Measurements from ENCODE around the gene CACNA1B. TPM values are rescaled to one million over a fixed set of nuclear protein-coding genes. Genes with fewer than 3 reads are reported as not detected.

CACNA1B gene
- total and polyA plus RNA-seq, 9 donors: 0.01 to 3.8 (median 0.16) TPM; not detected in 1

DNA sequence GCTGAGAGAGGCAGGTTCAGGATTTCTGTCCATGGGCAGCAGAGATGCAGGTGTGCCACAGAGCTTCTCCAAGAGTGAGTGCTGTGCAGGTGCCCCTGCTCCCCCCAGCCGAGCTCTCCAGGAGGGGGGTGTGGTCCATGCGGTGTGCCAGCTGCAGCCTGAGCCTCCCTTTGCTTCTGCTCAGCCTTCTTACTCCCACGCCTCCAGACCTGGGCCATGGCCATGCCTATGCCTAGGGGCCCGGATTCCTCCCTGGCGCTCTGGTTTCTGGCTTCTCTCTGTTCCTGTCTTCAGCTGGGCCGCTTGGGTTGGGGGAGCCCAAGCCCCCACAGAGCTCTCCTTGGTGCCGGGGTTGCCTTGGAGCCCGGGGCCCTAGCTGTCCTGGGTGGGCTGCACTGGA is 133.3 kb downstream of the CACNA1B start:
- no peak for TF ChIP-seq EP300 (IDR thresholded peaks at IDR 0.05)
- TF ChIP-seq, protein P1, sequence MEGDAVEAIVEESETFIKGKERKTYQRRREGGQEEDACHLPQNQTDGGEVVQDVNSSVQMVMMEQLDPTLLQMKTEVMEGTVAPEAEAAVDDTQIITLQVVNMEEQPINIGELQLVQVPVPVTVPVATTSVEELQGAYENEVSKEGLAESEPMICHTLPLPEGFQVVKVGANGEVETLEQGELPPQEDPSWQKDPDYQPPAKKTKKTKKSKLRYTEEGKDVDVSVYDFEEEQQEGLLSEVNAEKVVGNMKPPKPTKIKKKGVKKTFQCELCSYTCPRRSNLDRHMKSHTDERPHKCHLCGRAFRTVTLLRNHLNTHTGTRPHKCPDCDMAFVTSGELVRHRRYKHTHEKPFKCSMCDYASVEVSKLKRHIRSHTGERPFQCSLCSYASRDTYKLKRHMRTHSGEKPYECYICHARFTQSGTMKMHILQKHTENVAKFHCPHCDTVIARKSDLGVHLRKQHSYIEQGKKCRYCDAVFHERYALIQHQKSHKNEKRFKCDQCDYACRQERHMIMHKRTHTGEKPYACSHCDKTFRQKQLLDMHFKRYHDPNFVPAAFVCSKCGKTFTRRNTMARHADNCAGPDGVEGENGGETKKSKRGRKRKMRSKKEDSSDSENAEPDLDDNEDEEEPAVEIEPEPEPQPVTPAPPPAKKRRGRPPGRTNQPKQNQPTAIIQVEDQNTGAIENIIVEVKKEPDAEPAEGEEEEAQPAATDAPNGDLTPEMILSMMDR (IDR thresholded peaks at IDR 0.05): no peak
- Histone ChIP-seq H3K9me3 (no peaks in the 10 kb centered on the region), H3K27ac (no peak overlapping the region), H3K4me3 (no peak overlapping the region), H3K4me1 (ENCODE audit: insufficient read depth) (no peaks in the 10 kb centered on the region), H3K27me3 (no peaks in the 10 kb centered on the region), H3K36me3 (no peaks in the 10 kb centered on the region)
- peak in 1 of 5 donors; percentile 15 for DNase-seq
- intact Hi-C loops (cut with DNase I): no loop called here
- WGBS, 3 donors: 48 to 71% (median 51%) methylated on average over 8 of the region's 8 CpGs

DNA sequence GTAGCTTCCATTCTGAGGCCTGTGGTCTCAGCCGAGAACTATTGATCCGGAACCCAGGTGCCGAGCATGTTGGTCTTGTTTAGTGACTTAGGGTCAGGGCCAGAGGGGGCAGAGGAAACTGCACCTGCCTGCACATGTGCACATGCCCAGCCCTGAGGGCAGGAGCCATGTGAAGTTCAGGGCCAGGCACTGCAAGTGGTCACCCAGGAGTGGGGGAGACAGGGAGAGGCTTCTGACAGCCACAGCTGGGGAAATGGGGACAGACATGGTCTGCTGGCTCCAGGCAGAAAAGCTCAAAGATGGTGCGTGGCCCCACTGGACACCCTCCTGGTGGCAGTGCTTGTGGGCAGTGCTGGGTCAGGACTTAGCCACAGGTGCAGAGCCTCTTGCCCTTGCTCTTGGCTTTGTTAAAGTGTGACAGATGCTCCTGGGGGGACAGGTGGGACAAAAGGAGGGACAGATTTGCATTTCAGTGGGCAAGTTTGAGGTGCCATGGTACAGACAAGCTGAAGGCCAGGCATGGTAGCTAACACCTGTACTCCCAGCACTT is 134.4 kb downstream of the CACNA1B start:
- Histone ChIP-seq H3K36me3 (no peaks in the 10 kb centered on the region), H3K4me1 (ENCODE audit: insufficient read depth) (no peaks in the 10 kb centered on the region), H3K9me3 (no peaks in the 10 kb centered on the region), H3K27ac (no peak overlapping the region), H3K4me3 (no peak overlapping the region), H3K27me3 (no peaks in the 10 kb centered on the region)
- WGBS, 3 donors: 81 to 92% (median 85%) methylated on average over 4 of the region's 4 CpGs
- no peak for TF ChIP-seq EP300 (IDR thresholded peaks at IDR 0.05)
- TF ChIP-seq, protein P1 (IDR thresholded peaks at IDR 0.05): no peak
- TF ChIP-seq POLR2A (IDR thresholded peaks at IDR 0.05): no peak
- no peak for DNase-seq
- intact Hi-C loops (cut with DNase I): no loop called here

DNA sequence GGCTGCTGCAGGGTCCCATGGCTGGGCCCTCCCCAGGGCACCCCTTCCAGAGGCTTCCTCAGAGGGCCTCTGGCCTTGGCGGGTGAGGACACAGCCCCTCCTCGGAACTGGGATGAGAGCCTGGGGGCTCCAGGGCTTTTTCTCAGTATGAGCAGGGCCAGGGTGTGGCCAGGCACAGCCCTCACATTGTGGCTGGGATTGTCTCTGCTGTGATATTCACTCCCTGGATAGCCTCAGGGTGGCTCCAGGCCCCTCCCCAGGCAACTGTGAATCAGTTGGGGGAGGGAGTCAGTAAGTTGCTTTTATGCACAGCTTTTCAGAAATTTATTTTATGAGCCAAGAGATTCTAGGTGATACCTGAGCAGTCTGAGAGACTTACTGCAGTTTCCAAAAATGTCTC is 135.7 kb downstream of the CACNA1B start:
- 79 to 83% (median 80%) methylated on average over 2 of the region's 2 CpGs for WGBS, 3 donors
- H3K9me3 ChIP-seq: no peaks in the 10 kb centered on the region
- H3K4me3 ChIP-seq: no peak overlapping the region
- intact Hi-C loops (cut with DNase I): no loop called here
- no peak for DNase-seq
- no peaks in the 10 kb centered on the region for H3K27me3 ChIP-seq
- no peak overlapping the region for H3K27ac ChIP-seq
- no peaks in the 10 kb centered on the region for H3K36me3 ChIP-seq
- H3K4me1 ChIP-seq (ENCODE audit: insufficient read depth): no peaks in the 10 kb centered on the region
- TF ChIP-seq POLR2A (IDR thresholded peaks at IDR 0.05) (no peak), EP300 (IDR thresholded peaks at IDR 0.05) (no peak)
- TF ChIP-seq, protein P1 (IDR thresholded peaks at IDR 0.05): no peak

DNA sequence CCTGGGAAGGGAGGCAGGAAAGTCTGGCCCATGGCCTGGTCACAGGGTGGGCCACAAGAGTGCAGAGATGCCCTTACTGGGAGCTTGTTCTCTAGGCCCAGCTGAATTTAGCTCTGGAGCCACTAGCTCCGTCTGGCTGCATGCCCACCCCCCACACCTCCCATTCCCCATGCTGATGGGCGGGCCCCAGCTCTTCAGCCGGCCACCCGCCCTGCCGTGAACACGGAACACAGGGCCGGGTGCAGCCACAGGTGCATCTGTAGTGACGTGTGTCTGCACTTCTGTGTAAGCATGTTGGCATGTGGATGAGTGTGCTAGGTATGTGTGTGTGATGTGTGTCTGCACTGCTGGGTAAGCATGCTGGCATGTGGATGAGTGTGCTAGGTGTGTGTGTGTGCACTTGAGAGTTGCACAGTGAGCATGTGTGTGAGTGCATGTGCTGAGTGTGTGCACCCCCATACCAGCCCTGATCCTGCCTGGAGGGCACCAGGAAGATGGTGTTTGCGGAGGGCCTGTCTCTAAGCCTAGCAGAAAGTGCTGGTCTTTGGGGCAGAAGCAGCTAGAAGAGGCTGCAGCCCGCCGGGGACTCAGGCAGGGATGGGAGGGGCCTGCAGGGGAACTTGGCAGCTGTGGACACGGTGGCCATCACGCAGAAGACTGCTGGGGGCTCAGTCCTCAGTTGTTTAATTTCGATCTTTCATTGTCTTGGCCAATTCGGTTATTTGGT is 136.4 kb downstream of the CACNA1B start:
- 61 to 72% (median 62%) methylated on average over 15 of the region's 15 CpGs for WGBS, 3 donors
- no peak overlapping the region for H3K4me3 ChIP-seq
- H3K27me3 ChIP-seq: no peaks in the 10 kb centered on the region
- H3K4me1 ChIP-seq (ENCODE audit: insufficient read depth): no peaks in the 10 kb centered on the region
- H3K9me3 ChIP-seq: no peaks in the 10 kb centered on the region
- intact Hi-C loops (cut with DNase I): no loop called here
- no peak overlapping the region for H3K27ac ChIP-seq
- TF ChIP-seq POLR2A (IDR thresholded peaks at IDR 0.05) (no peak), EP300 (IDR thresholded peaks at IDR 0.05) (no peak)
- TF ChIP-seq, protein P1 (IDR thresholded peaks at IDR 0.05): no peak
- H3K36me3 ChIP-seq: no peaks in the 10 kb centered on the region
- peak in 1 of 5 donors; percentile 17 for DNase-seq
